DMS53 treated with DMSO at 0.1 percent for 48 hours (cell line): ENCODE measurements around the gene KCNMA1.

ENCODE experiments used
- DNase-seq: peaks from one replicate; lab custom pipeline; 2025; ENCODE audit not compliant: unreplicated experiment; lab: John Stamatoyannopoulos, UW

Gene KCNMA1

DNA sequence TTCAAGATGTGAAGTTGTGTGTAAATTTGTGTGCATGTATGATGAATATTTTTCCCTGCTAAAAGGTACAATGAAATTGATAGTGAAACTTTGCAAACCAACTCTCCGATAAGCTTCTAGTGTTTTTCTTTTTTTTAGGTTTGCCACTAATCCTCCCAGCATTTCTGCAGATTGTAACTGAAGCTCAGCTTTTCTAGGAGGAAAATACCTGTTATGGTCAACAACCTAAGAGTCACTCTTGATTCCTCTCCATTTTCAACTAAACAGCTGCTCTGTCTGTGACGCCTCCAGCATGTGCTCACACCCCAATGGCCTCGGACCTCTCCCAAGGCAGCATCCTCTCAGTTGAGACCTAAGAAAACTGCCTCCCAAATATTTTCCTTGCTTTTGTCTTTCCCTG, 406.2 kb downstream of the KCNMA1 start:
- no peak for DNase-seq

DNA sequence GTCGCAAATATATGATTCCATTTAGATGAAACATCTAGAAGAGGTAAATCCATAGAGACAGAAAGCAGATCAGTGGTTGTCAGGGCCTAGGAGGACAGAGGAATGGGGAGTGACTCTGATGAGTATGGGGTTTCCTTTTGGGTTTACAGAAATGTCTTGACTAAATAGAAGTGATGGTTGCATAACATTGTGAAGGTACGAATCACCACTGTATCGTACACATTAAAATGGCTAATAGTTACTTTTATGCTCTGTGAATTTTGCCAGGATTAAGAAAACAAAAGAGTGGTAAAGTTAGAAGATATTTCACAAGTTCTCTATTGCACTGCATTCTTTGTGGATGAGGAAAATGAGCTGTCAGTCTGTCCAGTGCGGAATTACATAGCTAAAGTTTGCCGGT, 407.4 kb downstream of the KCNMA1 start:
- DNase-seq, result no peak

DNA sequence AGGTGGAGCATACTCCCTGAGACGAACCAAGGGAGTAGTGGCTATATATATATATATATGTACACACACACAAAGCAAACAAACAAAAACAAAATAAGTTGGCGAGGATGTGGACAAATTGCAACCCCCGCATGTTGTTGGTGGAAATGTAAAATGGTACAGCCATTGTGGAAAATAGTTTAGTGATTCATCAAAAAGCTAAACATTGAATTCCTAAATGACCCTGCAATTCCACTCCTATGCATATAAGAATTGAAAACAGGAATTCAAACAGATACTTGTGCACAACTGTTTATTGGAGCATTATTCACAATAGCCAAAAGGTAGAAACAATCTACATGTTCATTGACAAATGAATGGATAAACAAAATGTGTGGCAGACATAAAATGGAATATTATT, 407.9 kb downstream of the KCNMA1 start:
- DNase-seq, result no peak

DNA sequence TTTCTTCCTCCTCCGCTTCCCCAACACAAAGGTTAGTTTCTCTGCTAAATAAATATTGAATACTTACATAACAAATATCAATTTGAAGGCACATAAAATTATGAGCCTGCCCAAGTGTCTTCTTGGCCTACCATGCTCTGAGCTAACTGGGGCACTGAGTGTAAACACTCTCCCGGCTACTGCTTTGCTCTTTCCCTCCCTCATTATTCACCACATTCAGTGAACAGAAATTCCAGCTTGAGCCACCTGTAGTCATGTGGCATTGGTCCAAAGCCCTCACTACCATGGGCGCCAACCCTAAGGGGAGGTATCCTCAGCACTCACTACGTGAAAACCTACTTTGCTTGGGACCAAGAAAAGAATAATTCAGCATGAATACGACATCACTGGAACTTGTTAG, 409.0 kb downstream of the KCNMA1 start:
- DNase-seq, result no peak

DNA sequence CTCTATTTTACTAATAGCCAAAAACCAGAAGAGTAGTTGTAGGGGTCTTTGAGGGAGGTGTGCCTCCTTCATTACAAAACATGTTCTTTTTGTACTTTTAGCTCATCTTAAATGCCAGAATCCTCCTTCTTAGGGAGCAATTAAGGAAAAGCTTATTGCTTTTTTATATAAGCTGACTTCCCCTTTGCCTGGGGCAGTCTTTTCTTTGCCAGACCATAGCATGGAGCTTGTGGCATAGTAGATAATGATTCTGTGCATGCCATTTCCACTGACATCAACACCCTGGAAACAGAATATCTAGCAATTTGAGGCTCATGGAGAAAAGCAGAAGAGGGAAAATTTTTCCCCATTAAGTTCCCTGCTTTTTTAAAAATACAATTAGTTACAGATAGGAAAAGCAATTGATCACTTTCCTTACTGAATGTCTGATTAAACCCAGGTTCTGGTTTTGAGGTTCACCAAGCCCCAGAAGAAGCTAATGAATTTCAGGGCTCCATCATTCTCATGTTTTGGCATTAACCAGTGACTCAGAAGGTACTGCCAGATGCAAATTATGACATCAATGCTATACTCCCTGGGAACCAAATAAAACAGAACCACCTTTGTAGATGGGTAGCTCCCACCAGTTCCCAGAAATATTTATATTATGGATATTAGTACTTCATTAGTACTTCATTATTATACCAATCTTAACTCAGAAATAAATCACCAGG, 410.6 kb downstream of the KCNMA1 start:
- no peak for DNase-seq

DNA sequence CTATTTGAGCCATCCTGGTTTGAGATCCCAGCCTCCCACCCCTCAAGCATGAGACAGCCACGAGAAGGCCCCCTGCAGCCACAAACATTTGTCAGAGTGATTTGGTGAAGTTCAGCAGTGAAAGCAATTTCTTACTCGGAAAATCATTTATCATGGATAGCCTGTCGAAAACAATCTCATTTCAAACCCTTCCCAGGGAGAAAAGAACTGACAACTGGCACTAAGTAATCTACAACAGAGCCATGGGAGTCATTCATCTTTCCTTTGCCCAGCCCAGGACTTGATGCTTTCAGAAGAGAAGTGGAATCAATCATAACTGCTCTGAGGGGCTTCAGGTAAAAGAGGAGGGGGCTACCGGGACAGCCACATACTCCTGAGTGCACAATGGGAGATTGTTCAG, 411.2 kb downstream of the KCNMA1 start:
- no peak for DNase-seq

DNA sequence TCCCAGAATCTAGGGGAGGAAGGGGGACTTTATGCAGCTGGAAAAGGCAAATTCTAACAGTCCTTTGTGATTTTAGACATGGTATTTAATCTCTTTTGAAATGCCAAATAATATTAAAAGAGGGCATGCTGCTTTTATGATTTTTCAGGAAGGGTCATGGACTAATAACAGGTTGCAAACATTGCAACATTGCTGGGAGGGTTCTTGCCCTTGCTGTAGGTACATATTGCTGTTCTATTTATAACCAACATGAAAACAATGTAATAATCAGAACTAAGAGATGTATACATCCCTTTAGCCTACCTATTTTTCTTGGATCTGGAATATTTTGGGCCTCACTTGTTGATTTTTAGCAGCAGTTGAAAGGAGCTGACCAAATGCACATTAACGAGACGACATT, 411.6 kb downstream of the KCNMA1 start:
- no peak for DNase-seq

DNA sequence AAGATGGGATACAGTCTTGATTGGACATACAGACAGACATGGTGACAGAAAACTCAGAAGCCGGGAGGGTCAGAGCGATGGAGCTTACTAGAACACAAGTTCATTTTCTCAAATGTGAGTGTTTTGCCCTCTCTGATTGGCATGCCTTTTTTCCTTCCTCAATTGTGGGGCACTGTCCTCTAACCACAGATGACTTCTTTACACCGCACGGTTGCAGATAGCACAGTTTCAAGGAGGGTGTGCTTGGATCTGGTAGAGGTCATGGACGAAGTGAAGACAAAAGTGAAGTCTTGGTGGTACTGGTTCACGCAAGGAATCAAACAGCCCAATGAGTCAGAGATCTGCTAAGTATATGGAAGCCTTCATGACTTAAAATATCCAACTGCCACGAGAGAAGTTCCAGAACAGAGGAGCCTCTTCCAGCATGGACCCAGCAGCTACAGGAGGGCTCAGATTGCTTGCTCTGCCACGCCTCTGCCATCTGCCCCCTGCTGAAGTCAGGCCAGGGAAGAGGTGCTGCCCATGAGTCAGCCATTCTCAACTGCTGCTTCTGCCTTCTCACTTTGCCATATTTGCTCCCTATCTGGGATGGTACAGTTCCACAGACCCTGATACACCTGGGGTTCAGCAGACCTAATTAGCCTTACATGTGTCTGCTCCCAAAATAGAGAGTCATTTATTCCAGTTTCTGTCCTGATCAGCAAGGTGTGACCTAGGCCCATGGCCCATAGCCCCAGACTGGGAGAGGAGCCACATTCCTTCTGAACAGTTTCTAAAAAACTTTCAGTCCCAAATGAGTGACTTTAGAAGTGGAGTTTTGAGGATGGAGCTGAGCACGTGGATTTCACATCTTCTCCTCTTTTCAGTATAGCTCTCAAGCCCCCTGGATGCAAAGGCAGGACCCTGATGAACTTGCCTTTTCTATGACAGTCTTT, 413.8 kb downstream of the KCNMA1 start:
- no peak for DNase-seq

DNA sequence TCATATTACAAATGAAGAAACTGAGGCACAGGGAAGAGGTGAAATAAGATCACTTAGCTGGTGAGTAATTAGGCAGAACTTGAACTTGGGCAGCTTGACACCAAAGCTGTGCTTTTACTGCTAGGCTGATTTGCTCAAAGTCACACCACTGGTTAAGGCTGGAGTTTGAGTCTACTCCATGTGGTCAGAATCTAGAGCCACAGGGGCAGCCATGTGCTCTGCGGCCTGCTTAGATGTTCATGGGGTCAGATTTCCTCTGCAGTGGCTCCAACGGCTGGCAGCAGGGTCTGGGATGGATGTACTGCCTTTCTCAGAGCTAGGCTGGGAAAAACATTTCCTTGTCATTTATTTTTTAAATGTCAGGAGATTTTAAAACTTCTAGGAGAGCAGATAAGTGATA, 417.5 kb downstream of the KCNMA1 start:
- no peak for DNase-seq

DNA sequence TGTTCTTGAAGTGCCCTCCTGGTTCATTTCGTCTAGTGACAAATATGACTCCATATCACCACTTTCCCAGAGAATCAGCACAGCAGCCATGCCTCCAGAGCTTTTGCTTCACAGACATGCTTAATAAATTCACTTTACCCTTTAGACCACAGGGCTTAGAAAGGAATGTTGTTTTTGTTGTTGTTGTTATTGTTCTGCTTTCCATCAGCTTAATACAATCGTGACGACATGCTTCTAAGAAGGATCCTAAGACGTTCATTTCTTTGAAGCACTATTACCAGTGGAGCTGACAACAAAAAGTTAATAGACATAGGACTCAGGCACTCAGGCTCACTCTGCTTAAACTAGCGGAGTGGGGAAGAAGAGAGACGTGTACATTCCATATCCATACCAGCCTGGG, 418.6 kb downstream of the KCNMA1 start:
- DNase-seq, result no peak

DNA sequence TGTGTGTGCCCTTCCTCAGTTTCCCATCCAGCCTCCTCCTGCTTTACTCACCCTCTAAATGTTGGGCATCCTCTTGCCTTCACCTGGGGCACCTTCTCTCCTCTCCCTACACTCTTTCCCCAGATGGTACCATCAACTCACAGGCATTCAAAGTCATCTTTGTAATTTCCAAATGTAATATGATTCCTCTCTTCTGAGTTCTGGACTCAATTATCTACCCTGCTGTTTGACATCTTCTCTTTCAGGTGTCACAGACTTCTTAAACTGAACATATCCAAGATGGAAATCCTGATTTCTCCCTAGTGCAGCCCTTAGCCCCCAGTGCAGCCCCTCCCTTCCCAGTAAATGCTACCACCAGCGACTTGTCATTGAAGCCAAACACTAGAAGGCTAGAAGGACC, 422.8 kb downstream of the KCNMA1 start:
- no peak for DNase-seq

DNA sequence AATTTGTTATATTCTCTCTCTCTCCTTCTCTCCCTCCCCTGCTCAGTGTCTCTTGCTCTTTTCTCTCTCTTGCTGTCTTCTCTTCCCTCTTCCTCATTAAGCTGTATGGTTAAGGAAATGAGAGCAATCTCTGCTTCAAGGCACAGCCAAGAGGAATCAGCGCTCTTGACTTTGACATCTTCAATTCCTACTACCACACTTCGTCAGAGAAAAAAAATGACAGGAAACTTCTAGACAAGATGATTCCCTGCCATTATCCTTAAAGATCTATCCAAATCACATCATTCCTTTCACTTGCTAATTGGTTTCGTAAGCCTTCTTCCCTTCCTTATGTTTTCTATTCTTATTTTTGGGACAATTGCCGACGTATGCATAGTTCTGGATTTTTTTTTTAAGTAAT, 425.0 kb downstream of the KCNMA1 start:
- no peak for DNase-seq

DNA sequence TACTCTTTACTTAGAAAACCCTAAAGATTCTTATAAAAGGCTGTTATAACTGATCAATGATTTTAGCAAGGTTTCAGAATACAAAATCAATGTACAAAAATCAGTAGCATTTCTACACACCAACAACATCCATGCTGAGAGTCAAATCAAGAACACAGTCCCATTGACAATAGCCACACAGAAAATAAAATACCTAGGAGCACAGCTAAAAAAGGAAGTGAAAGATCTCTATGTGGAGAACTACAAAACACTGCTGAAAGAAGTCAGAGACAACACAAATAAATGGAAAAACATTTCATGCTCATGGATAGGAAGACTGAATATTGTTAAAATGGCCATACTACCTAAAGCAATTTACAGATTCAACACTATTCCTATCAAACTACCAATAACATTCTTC, 427.0 kb downstream of the KCNMA1 start:
- no peak for DNase-seq

DNA sequence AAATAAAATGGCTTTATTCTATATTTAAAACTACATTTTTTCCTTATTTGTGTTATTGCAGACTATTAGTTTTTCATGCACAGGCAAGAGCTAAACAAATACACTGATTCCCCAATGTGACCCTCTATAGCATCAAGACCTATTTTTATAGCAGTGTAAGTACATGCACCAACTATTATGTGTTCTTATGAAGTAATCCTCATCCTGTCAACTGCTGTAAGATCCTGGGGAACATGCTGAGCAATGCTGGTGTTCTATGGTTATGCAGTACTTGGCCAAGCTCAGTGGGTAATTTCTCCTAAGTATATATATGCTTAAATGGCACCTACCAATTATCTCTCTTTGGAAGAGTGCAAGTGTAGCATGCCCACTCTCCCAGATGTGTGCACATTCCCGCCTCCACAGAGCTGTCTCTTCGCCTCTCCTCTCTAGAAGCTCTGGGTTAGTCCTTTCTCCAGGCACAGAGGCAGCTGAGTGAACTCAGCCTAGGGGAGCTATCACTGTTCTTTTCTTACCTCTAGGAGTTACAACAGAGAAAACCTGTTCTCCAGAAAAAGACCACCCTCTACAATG, 428.8 kb downstream of the KCNMA1 start:
- DNase-seq, result no peak

DNA sequence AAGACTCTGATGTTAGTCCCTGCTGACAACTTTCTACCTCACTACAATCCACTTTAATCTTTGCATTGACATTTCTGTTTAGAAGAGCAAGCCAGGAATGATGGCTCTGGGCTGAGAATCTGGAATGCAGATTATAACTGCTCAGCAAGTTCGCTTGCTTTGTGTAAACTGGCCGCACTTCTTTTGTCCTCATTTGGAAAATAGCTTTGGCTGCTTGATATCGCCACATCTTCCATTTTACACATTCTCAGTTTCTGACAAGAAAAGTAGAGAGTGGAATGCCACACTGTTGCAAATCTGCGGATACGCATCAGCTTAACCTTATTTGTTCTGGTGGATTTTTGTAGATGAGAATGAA, 429.8 kb downstream of the KCNMA1 start:
- no peak for DNase-seq

DNA sequence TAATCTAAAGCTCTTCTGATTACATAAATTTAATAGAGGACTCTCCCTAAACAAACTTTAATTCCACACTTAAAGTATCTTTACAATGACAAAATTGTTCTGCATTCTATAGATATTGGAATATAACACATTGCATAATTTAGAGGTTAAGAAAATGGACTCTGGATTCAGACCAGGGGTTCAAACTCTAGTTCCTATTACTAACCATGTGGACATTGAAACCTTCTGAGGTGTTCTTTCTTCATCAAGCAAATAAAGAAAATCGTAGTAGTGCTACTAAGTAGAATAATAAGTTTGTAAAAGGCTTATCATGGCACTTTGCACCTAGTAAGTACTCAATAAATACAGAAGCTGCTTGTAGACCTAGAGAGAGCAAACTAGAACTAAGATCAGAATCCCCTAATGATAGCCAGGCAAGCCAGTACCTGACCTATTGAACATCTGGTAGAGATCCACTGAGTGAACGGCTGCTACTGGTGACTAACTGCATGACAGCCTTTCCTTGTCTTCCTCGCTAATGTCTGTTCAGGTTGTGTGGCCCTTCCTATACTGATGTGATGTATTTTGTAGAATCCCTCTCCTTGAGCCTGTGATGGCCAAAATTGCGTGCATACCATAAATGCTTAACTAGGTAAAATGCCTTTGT, 430.3 kb downstream of the KCNMA1 start:
- DNase-seq, result no peak

DNA sequence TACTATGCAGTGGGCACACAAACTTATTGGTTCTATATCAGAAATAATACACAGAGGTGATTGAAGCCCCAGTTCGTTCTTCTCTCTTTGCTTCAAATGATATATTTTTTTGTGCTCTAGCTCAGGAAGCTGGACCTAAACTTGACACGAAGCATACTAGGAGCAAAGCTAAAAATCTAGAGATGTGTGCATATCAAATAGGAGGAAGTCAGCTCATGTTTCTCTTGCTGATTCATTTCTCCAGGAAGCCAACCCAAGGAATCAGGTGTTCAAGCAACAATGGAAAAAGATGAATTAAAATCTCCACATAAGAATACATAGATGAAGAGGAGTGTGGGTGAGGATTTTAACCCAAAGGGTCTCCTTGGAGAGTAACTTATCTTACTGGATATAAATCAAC, 432.5 kb downstream of the KCNMA1 start:
- DNase-seq, result no peak

DNA sequence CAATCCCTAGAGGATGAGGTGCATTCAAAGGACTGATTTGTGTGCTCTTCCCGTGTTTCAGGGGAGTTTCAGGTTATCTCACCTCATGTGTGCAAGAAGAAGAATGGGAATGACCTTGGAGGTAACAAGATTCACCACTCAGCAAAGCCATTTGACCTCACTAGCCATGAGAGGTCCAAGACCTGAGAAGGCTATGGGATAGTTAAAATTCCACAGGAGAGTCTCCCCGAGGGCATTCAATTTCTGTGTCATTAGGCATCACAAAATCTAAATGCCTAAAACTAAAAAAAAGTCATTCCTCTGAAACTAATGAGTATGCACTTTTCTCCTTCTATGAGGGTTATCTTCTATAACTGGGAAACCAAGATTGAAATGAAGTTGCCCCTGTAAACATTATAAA, 433.4 kb downstream of the KCNMA1 start:
- no peak for DNase-seq

DNA sequence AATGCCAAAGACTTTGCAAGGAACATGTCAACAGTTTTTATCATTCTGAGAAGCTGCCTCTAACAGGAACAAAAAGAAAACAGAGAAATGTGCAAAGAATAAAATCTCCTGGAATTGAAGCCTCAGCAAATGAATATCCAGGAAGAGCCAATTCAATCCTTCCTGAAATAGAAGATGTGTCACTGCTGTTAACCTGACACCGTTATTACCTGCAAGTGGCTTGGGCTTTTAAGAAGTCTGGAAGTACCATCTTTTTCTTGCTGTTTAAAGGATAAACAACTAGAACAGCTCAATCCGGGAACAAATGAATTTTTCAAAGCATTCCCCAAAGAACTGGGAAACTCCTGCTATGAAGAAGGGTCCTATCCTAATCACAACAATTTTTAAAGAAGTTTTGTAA, 434.8 kb downstream of the KCNMA1 start:
- no peak for DNase-seq

DNA sequence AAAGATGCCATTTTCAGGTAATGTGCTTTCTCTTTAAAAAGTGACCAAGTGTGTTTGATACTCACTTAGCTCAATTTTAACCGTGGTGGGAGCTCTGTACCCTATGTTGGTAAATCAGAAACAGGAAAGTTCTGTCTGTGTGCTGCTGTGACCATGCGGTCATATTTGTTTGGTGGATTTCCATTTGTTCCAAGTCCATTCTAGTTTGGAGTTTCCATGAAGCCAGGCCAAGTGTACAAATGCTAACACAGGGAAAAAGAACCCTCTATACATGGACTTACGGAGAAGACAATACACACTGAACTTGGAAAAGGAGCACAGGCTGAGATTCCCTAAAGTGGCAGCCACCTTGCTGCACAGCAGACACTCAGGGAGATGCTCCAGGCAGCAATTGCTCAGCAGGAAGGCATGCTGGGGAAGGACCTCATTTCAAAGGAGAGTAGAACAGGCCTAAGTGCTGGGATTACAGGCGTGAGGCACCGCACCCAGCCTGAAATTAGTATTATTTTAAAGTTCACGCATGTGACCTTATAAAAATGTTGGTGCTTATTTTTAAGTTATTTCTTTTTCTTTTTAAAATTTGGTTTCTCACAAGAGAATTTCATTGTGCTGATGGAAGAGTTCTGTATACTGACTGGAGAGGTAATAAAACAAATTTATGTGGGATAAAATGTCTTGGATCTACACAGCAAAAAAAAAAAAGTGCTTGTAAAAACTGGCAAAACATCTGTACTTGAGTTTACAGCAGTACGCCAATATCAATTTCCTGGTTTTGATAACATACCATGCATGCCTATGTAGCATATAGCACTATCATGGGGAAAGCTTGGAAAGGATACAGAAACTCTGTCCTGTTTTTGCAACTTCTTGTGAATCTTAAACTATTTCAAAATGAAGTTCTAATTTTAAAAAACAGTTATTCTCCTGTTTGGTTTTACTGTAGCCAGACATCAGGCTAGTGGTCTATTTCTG, 436.2 kb downstream of the KCNMA1 start:
- no peak for DNase-seq

DNA sequence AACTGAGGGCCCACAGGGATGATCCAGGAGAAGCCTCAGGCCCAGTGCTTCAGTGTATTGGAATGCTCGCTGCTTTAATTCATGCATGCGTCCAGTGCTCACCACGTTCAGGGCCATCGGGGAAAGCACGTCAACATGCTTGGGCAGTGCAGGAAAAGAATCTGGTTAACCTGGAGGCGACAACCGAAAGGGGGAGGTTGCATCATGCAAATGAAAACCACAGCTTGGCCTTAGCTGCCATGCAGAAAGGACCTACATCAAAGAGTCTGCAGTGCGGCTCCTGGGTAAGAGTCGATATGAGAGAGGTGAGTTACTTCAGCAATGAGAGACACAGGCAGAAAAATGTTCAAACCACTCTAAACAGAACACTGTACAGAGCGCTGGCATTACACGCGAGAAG, 440.1 kb downstream of the KCNMA1 start:
- DNase-seq, result no peak
